ENCODE data around the gene SIRT7.

Gene SIRT7, protein sequence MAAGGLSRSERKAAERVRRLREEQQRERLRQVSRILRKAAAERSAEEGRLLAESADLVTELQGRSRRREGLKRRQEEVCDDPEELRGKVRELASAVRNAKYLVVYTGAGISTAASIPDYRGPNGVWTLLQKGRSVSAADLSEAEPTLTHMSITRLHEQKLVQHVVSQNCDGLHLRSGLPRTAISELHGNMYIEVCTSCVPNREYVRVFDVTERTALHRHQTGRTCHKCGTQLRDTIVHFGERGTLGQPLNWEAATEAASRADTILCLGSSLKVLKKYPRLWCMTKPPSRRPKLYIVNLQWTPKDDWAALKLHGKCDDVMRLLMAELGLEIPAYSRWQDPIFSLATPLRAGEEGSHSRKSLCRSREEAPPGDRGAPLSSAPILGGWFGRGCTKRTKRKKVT

GRCh38 chr17:81917565-81918332 is at the start of gene SIRT7:
Gene SIRT7 (minus strand): TSS chr17:81918176. CDS start chr17:81918131, 45 bp downstream.
- peak; percentile 76 to 83 (median 81) for DNase-seq

DNA sequence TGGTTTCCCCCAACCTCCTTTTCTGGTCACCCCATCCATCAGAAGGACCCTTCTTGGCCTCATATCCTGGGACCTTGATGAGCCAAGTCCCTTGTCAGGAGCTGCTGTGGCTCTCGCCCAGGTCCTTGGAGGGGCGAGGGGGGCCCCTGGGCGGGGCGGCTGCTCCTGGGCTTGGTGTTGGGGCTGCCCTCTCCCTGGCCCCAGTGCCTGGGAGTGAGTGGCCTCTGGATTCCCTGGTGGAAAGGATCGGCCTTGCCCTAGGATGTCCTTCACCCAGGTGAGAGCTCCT is 49.2 kb upstream of the SIRT7 start:
- no peak for DNase-seq

GRCh38 chr17:81966343-81967243 is 48.6 kb upstream of the SIRT7 start:
- no peak for DNase-seq

DNA sequence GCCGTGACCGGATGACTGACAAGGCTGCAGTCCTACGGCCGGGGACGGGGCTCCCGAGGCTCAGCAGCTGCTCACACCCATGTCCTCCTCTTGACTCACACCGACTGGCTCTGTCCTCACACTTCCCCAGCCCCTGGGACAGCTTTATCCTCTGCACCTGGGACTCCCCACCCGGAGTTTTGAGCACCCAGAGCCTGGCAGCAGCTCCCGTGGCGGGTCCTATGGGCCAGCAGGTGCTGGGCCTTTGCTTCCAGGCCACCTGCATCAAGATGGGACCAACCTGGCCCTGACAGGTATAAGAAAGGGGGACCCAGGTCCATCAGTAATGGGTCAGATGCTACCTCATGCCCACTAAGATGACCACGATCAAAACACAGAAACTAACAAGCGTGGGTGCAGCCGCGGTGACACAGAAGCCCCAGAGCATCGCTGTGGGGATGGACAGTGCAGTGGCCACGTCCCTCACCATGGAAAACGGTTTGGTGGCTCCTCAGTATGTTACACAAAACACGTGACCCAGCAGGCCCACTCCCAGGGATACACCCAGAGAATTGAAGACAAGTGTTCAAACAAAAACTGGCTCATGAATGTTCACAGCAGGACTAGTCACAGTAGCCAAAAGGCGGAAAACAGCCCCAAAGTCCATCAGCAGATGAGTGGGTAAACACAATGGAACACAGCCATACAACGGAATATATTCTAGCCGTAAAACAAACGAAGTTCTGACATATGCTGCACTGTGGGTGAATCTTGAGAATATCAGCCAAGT is 46.3 kb upstream of the SIRT7 start:
- DNase-seq, result no peak

- DNase-seq, result no peak
These were observed 44.8 kb upstream of the SIRT7 start for GRCh38 chr17:81962499-81963441.

DNA sequence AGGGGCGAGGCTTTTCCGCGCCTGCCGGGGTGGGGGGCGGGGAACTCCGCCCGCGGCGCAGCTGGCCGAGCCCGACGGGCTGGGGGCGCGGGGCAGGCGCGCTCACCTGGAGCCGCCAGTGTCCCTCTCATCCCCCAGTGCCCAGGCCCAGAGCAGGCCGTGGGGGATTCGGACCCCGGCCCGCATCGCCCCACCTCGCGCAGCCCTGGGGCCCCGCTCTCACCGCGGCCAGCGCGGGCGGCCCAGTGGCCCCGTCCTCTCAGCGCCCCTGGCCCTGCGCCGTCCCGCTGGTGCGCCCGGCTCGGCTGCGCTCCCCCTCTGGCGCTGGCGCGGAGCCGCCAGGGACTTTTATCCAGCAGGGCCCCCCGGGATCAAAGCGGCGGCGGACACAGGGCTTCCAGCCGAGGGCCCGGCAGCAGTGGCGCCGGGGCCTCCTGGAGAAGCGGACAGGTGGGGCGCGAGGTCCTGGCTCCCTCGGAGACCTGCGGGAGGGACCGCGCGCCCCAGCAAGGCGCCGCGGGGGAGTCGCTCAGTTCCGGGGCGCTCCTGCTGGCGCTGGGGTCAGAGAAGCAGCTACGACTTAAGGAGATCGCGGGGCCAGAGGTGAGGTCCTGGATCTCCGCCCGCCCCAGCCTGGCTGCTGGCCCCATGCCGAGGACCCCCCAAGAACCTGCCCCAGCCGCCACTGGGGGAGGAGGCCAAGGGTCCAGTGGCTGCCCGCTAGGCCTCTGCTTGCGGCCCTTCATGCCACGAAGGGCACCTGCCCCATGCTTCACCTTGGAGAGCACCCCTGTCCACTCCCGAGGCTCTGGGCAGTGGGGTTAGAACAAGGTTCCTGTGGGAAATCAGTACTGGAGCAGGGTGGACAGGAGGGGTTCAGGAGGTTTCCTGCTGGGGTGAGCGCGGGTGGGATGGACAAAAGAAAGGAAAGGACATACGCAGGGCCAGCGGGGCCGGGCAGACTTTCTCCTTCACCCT is 43.8 kb upstream of the SIRT7 start:
- no peak for DNase-seq

DNA sequence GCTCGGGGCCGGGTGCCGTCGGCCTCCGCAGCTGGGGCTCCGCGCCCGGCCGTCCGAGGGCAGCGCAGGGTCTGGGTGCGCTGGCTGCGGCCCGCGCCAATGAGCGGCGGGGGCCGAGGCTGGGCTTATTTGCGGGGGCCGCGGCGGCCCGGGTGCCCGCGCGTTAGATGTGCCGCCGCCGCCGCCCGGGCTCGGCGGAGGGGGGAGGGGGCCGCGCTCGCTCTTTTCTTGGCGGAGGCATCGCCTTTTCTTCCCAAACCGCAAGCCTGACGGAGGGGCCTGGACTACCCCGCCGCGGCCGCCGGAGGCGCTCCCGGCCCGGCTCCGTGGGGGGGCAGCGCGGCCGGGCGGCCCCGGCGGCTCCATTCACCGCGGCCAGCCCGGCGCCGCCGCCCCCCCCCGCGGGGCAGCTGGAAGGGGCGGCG is 43.1 kb upstream of the SIRT7 start, which contains the start of gene NOTUM:
TSS of gene NOTUM (minus strand) at position 101 of the 425 bp plus-strand sequence. CDS start 278 bp downstream, outside the sequence.
- DNase-seq, result no peak

- no peak for DNase-seq
These were observed 42.4 kb upstream of the SIRT7 start for GRCh38 chr17:81960130-81960958.

GRCh38 chr17:81959362-81960129 is 41.6 kb upstream of the SIRT7 start:
- peak; percentile 62 to 78 (median 67) for DNase-seq

- no peak for DNase-seq
These were observed 40.8 kb upstream of the SIRT7 start for GRCh38 chr17:81958633-81959342.

- no peak for DNase-seq
These were observed 39.9 kb upstream of the SIRT7 start for GRCh38 chr17:81957691-81958432.

DNA sequence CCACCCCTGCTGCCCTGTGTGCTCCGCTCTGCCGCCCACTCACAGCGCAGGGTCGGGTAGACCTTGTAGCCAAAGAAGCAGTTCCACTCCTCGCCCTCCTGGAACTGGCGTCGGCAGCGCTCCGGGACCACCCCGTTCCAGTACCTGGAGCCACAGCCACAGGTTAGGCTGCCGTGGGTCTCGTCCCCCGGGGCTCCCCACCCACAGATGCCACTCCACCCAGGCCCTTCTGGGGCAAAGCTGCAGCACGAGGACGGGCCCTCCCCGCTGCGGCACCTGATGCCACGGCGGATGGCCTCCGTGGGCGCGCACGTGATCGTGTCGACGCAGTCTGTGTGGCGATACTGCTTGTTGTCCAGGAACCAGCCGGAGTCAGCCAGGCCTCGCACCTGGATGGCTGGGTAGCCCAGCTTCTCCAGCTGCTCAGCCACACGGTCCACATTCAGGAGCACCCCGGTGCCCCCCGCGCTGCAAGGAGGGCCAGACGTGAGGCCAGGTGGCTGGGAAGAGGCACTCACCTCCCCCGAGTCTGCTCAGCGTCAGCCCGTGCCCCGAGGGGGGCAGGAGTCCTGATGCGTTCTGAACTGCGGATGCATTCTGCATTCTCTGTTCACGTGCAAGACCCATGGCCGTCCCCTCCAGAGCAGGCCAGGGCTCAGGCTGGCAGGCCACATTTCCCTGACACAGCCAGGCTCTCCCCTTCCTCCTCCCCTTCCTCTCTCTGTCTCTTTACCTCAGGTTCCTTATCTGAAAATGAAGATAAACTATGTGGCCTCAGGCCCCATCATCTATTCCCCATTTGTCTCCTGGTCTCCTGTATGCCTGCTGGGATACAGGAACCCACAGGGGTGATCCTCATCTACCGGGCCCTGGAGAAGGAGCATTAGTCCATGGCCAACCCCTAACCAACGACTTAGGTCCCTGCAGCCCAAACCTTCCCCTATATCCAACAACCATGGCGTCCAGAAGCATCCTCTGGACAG is 38.9 kb upstream of the SIRT7 start:
- DNase-seq, result no peak

DNA sequence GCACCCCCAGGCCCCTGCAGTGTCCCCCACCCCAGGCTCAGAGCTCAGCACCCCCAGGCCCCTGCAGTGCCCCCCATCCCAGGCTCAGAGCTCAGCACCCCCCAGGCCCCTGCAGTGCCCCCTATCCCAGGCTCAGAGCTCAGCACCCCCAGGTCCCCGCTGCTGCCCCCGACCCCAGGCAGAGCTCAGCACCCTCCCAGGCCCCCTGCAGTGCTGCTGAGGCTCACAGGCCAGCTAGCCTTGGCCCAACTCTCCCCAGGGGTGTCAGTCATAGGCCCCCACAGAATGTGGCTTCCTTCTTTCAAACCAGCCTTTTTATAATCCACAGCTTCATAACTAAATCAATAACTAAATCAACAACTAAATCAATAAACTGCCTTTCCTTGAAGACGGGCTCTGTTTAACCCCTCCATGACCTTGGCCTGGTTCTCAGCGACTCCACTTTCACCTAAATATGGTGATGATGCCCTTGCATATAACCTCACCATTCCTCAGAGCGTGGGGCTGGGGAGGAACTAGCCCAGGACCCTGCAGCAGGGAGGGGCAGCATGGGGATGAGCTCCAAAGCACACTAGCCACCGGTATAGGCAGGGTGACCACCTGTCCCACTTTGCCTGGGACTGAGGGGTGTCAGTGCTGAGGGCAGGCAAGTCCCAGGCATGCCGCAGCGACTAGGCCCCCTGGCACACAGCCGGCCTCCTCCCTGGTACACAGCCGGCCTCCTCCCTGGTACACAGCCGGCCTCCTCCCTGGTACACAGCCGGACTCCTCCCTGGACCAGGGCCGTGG is 38.0 kb upstream of the SIRT7 start:
- no peak for DNase-seq

- no peak for DNase-seq
These were observed 37.2 kb upstream of the SIRT7 start for GRCh38 chr17:81955058-81955681.

Measured in activated CD4-positive, CD25-positive, alpha-beta regulatory T cell (primary cell).